ENCODE data around the gene CREG1.

DNA sequence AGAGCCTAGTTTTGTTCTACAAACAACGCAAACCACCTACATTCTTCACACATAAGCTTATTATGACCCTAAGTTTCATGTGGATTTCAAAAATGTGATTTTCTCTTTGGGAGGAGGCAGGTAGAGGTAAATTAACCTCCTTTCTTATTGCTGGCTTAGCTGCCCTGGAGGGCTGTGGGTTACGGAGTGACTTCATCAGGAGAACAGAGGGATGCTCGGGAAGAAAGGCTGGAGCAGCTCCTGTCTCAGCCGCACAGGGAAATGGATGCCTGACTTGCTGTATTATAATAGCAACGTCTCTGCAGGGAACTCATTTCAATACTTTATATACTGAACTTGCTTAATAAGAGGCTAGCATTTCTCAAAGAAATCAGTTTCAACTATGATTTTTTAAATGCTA lies 14.1 kb upstream of the CREG1 start:
- TF ChIP-seq, protein P1, sequence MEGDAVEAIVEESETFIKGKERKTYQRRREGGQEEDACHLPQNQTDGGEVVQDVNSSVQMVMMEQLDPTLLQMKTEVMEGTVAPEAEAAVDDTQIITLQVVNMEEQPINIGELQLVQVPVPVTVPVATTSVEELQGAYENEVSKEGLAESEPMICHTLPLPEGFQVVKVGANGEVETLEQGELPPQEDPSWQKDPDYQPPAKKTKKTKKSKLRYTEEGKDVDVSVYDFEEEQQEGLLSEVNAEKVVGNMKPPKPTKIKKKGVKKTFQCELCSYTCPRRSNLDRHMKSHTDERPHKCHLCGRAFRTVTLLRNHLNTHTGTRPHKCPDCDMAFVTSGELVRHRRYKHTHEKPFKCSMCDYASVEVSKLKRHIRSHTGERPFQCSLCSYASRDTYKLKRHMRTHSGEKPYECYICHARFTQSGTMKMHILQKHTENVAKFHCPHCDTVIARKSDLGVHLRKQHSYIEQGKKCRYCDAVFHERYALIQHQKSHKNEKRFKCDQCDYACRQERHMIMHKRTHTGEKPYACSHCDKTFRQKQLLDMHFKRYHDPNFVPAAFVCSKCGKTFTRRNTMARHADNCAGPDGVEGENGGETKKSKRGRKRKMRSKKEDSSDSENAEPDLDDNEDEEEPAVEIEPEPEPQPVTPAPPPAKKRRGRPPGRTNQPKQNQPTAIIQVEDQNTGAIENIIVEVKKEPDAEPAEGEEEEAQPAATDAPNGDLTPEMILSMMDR (IDR thresholded peaks at IDR 0.05) = no peak
- no peak for TF ChIP-seq POLR2A (IDR thresholded peaks at IDR 0.05)

Measured in right lobe of liver (tissue), 4 donors.